ENCODE measurements around the gene SLC39A9. TPM values are rescaled to one million over a fixed set of nuclear protein-coding genes. Genes with fewer than 3 reads are reported as not detected.

Gene SLC39A9
- total RNA-seq, 4 donors from 2014 or later = 64.9 to 101 (median 81.3) TPM

DNA sequence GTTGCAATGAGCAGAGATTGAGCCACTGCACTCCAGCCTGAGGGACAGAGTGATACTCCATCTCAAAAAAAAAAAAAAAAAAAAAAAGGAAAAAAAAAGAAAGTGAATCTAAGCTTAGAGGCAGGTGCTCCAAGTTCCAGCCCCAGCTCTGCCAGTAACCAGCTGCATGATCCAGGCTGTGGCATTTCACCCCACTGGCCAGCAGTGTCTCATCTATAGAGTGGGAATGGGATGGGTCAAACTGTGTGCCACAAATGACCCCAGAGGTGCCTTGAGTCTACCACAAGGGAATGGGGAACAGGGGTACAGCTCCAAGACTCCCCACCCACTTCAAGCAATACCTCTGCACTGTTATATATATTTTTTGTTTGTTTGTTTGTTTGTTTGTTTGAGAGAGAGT is 91.0 kb downstream of the SLC39A9 start:
- TF ChIP-seq, protein P1, sequence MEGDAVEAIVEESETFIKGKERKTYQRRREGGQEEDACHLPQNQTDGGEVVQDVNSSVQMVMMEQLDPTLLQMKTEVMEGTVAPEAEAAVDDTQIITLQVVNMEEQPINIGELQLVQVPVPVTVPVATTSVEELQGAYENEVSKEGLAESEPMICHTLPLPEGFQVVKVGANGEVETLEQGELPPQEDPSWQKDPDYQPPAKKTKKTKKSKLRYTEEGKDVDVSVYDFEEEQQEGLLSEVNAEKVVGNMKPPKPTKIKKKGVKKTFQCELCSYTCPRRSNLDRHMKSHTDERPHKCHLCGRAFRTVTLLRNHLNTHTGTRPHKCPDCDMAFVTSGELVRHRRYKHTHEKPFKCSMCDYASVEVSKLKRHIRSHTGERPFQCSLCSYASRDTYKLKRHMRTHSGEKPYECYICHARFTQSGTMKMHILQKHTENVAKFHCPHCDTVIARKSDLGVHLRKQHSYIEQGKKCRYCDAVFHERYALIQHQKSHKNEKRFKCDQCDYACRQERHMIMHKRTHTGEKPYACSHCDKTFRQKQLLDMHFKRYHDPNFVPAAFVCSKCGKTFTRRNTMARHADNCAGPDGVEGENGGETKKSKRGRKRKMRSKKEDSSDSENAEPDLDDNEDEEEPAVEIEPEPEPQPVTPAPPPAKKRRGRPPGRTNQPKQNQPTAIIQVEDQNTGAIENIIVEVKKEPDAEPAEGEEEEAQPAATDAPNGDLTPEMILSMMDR (IDR thresholded peaks at IDR 0.05) = no peak
- TF ChIP-seq POLR2A (IDR thresholded peaks at IDR 0.05) = no peak
- no peak overlapping the region for H3K4me3 ChIP-seq (replicated peaks in 1 of 3)
- no peaks in the 10 kb centered on the region for H3K27me3 ChIP-seq
- H3K9me3 ChIP-seq = no peaks in the 10 kb centered on the region
- peaks cover 0 to 8% of the 10 kb centered on the region in 2 donors for H3K4me1 ChIP-seq
- H3K27ac ChIP-seq = no peak overlapping the region
- intact Hi-C loops (cut with DNase I) = no loop called here
- no peak for DNase-seq
- H3K36me3 ChIP-seq = no peaks in the 10 kb centered on the region

DNA sequence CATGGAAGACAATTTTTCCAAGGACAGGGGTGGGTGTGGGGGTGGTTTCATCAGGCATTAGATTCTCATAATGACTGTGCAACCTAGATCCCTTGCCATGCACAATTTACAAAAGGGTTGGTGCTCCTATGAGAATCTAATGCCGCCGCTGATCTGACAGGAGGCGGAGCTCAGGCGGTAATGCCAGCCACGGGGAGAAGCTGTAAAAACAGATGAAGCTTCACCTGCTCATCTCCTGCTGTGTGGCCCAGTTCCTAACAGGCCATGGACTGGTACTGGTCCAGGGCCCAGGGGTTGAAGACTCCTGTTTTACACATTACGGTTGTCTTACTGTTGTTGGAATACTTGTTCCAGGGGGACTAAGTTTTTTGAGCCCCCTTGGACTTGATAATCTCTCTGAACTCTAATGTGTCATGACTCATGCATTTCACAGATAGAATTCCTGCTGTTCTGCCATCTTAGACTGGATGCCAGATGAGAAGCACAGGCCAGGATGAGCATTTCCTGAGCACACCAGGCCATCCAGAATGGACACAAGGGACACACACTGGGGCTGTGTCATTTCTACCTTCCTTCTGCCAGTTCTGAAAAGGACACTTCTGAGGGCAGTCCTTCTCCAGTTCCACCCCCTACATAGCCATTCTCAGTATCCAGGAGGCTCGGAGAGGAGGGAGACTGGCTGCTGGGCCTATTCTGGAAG is 91.9 kb downstream of the SLC39A9 start:
- no peak for TF ChIP-seq POLR2A (IDR thresholded peaks at IDR 0.05)
- TF ChIP-seq, protein P1 (IDR thresholded peaks at IDR 0.05) = no peak
- intact Hi-C loops (cut with DNase I) = no loop called here
- Histone ChIP-seq H3K36me3 (no peaks in the 10 kb centered on the region), H3K4me1 (no peaks in the 10 kb centered on the region), H3K27ac (no peak overlapping the region), H3K27me3 (no peaks in the 10 kb centered on the region), H3K9me3 (no peaks in the 10 kb centered on the region), H3K4me3 (replicated peaks in 1 of 3) (no peak overlapping the region)
- no peak for DNase-seq
- 90 to 93% methylated on average over 7 of the region's 7 CpGs for WGBS, 2 donors

DNA sequence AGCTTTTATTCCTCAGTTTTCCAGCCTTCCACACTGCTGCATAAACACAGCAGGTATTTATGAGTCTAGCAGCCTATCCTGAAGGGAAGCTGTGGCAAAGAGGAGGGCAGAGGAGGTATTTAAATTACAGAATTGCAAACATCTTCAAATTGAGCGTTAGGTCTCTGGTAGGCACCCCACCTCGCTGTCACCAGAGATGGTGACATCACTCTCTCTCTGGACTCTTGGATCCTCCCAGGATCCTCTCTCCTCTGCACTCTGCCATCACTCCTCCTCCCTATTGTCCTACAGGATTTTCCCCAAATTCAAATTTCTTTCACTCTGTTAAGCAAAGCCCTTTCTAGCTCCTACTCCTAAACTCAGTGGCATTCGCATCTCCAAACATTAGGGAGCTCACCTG is 92.7 kb downstream of the SLC39A9 start:
- no peak for DNase-seq
- Histone ChIP-seq H3K27ac (no peak overlapping the region), H3K4me1 (no peaks in the 10 kb centered on the region), H3K4me3 (replicated peaks in 1 of 3) (no peak overlapping the region), H3K36me3 (no peaks in the 10 kb centered on the region), H3K27me3 (no peaks in the 10 kb centered on the region), H3K9me3 (no peaks in the 10 kb centered on the region)
- intact Hi-C loops (cut with DNase I) = no loop called here
- 90 to 92% methylated on average over 3 of the region's 3 CpGs for WGBS, 2 donors
- no peak for TF ChIP-seq POLR2A (IDR thresholded peaks at IDR 0.05)
- TF ChIP-seq, protein P1 (IDR thresholded peaks at IDR 0.05) = no peak

DNA sequence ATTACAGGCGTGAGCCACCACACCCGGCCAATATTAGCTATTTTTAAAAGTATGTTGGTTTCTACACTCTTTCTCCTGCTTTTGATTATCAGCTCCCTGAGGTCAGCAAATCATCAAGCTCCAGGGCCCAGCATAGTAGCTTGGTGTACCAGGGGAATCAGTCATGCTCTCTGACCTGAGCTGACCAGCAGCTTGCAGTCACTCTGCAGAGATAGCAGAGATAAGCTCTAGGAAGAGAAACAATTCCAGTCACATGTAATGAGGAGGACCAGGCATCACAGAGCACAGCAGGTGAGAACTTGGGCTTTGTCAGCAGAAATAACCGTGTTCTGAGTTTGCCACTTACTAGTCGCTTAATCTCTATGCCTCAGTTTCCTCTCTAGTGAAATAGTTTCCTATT is 94.5 kb downstream of the SLC39A9 start:
- H3K4me1 ChIP-seq = no peaks in the 10 kb centered on the region
- 84 to 87% methylated on average over 4 of the region's 4 CpGs for WGBS, 2 donors
- H3K27ac ChIP-seq = no peak overlapping the region
- no peak overlapping the region for H3K4me3 ChIP-seq (replicated peaks in 1 of 3)
- no peaks in the 10 kb centered on the region for H3K36me3 ChIP-seq
- H3K27me3 ChIP-seq = no peaks in the 10 kb centered on the region
- H3K9me3 ChIP-seq = no peaks in the 10 kb centered on the region
- intact Hi-C loops (cut with DNase I) = no loop called here
- DNase-seq = no peak
- TF ChIP-seq POLR2A (IDR thresholded peaks at IDR 0.05) = no peak
- TF ChIP-seq, protein P1 (IDR thresholded peaks at IDR 0.05) = no peak

DNA sequence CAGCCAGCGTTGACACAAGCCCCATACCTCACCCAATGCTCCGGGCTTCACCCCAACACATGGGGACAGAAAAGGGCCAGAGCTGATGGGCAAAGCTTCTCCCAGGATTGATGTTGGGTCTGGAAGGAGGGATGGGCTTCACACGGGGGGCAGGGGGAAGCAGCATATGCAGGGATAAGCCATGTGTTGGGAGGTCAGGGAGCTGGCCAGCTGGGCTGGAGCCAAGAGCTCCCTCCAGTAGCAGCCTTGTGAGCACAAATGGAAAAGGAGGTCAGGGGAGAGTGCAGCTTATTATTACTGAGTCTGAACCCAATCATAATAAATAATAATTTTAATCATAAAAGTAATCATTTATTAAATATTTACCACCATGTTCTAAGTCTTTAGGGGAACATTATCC is 95.3 kb downstream of the SLC39A9 start:
- no peaks in the 10 kb centered on the region for H3K36me3 ChIP-seq
- H3K4me1 ChIP-seq = no peaks in the 10 kb centered on the region
- no peaks in the 10 kb centered on the region for H3K27me3 ChIP-seq
- H3K27ac ChIP-seq = no peak overlapping the region
- TF ChIP-seq, protein P1 (IDR thresholded peaks at IDR 0.05) = no peak
- no peak for TF ChIP-seq POLR2A (IDR thresholded peaks at IDR 0.05)
- WGBS, 2 donors = 53 to 66% methylated on average over 3 of the region's 3 CpGs
- intact Hi-C loops (cut with DNase I) = no loop called here
- no peak overlapping the region for H3K4me3 ChIP-seq (replicated peaks in 1 of 3)
- no peak for DNase-seq
- H3K9me3 ChIP-seq = no peaks in the 10 kb centered on the region
